Large intestine (tissue), 3 donors: ENCODE measurements around the gene DUSP10. TPM values are rescaled to one million over a fixed set of nuclear protein-coding genes. Genes with fewer than 3 reads are reported as not detected.

Experiments
- DNase-seq, 2 donors: peaks; one replicate each; pipeline versions ENCODE4 v3.0.0 to v3.0.0-alpha.2; 2013
- H3K27ac ChIP-seq: one replicate; pipeline ENCODE4 v1.5.1; 2013; ENCODE audit warnings: low read length
- H3K27me3 ChIP-seq: 2 replicates; pipeline ENCODE4 v1.6.1; 2013; ENCODE audit warnings: low read length; ENCODE audit not compliant: control insufficient read depth, insufficient read depth
- H3K36me3 ChIP-seq: 2 replicates; pipeline ENCODE4 v1.6.1; 2013; ENCODE audit warnings: low read length; ENCODE audit not compliant: control insufficient read depth, insufficient read depth
- H3K4me1 ChIP-seq: one replicate; pipeline ENCODE4 v1.6.1; 2013; ENCODE audit warnings: low read length; ENCODE audit not compliant: control insufficient read depth, insufficient read depth
- H3K4me3 ChIP-seq: one replicate; pipeline ENCODE4 v1.5.1; 2013; ENCODE audit warnings: low read length
- H3K9me3 ChIP-seq: one replicate; pipeline ENCODE4 v1.6.1; 2013; ENCODE audit warnings: mild to moderate bottlenecking, low read depth, low read length, moderate library complexity; ENCODE audit not compliant: control insufficient read depth
- WGBS: methylation state at CpG from one replicate; pipeline ENCODE4 v1.1.5; 2013; ENCODE audit warnings: low lambda C conversion rate; ENCODE audit not compliant: insufficient coverage; 5-methylcytosine and 5-hydroxymethylcytosine counted together
- polyA plus RNA-seq: library from polyadenylated mRNA; unstranded; fragments of 120-200 nt; gene quantifications from one replicate; pipeline ENCODE4 v1.2.1, GENCODE V29; 2013

DUSP10 gene
- polyA plus RNA-seq, 1 donor, result 4.0 TPM

DNA sequence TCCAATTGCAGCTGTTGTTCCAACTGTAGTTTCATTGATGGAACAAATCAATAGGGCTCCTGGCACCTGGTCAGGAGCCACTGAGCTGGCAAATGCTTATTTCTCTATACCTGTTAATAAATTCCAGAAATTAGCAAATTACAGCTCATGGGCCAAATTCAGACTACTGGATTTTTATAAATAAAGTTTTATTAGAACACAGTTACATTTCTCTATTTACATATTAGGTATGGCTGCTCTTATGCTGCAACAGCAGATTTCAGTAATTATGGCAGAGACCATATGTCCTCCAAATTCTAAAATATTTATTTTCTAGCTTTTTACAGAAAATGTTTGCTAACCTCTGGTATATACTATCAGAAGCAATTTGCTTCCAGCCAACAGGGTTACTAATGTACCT lies 47.8 kb downstream of the DUSP10 start:
- Histone ChIP-seq H3K36me3 (no peaks in the 10 kb centered on the region), H3K9me3 (no peaks in the 10 kb centered on the region), H3K27me3 (no peaks in the 10 kb centered on the region), H3K4me1 (no peaks in the 10 kb centered on the region), H3K27ac (no peak overlapping the region), H3K4me3 (no peak overlapping the region)
- no peak for DNase-seq

DNA sequence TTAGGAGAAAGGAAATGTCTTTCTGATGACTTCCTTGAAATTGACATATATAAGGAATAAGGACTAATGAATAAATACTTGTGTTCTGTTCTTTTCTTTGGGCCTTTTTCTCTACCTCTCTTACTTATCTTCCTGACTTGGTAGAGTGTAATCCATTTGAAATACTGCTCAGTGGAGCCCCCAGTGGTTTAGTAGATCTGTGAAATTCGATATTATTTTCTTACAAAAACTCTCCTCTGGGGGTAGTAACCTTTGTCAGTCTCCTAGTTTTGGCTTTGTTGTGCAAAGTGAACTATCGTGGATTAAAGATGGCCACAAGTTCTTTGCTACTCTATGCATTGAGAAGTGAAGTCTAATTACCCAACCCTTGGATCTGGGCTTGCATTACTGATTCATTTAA lies 48.8 kb downstream of the DUSP10 start:
- no peak for DNase-seq
- H3K27ac ChIP-seq, result no peak overlapping the region
- H3K4me1 ChIP-seq, result no peaks in the 10 kb centered on the region
- H3K4me3 ChIP-seq, result no peak overlapping the region
- no peaks in the 10 kb centered on the region for H3K27me3 ChIP-seq
- WGBS, result no CpG with 5 or more reads among the region's 2 CpGs
- H3K36me3 ChIP-seq, result no peaks in the 10 kb centered on the region
- no peaks in the 10 kb centered on the region for H3K9me3 ChIP-seq

DNA sequence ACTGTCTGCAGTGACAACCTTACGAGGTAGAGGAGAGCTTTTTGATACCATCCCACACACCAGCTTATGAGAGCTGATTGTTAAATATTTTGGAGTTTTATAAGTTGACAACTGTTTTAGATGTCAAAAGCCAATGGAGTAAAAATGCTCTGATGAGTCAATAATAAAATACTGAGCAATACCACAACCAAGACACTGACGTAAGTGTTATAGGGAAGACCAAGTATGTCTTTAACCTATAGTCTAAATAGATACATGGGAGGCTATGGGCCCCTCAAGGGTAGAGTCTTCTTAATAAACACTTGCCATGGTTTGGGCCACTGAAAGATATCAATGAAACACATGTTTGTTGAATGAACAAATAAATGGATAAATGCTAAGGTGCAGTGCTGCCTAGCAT lies 49.2 kb downstream of the DUSP10 start:
- H3K4me3 ChIP-seq, result no peak overlapping the region
- no CpG with 5 or more reads among the region's 2 CpGs for WGBS
- H3K27me3 ChIP-seq, result no peaks in the 10 kb centered on the region
- H3K27ac ChIP-seq, result no peak overlapping the region
- no peak for DNase-seq
- H3K4me1 ChIP-seq, result no peaks in the 10 kb centered on the region
- no peaks in the 10 kb centered on the region for H3K36me3 ChIP-seq
- no peaks in the 10 kb centered on the region for H3K9me3 ChIP-seq

DNA sequence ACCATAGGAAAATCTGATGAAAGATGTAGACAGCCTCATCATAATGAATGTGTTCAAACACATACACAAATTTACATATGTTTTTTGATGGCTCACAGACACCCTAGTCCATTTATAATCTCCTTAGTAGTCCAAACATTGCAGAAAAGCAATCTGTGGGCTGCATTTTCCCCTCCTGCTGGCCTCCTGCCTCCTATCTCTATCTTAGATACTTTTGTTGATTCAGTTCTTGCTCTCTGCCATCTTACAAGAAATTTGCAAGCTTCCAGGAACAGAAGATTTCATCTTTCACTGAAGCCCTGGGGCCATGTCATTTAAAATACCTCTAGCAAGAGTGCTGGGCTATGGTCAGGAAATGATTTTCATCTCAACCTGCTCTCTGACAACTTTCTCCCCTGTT lies 50.6 kb downstream of the DUSP10 start:
- Histone ChIP-seq H3K27ac (no peak overlapping the region), H3K27me3 (no peaks in the 10 kb centered on the region), H3K4me1 (no peaks in the 10 kb centered on the region), H3K4me3 (no peak overlapping the region), H3K9me3 (no peaks in the 10 kb centered on the region), H3K36me3 (no peaks in the 10 kb centered on the region)
- no peak for DNase-seq

DNA sequence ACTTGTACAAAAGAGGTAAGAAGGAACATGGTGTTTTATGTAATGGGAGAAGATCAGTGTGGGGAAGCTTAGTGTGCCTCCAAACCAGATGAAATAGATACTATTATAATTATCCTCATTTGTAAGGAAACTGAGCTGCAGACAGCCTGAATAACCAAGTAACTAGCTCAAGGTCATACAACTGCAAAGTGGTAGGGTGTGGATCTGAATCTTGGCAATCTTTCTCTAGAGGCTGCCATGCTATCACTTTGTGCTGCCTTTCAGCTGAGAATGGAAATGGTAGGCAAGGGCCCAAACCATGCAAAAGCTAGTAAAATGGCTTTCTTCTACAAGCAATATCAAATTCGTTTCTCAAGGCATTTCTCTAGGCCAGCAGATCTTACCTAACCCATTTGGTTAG lies 51.0 kb downstream of the DUSP10 start:
- no peaks in the 10 kb centered on the region for H3K27me3 ChIP-seq
- no peak overlapping the region for H3K27ac ChIP-seq
- H3K4me1 ChIP-seq, result no peaks in the 10 kb centered on the region
- WGBS, result no CpG with 5 or more reads among the region's 1 CpG
- no peaks in the 10 kb centered on the region for H3K36me3 ChIP-seq
- H3K4me3 ChIP-seq, result no peak overlapping the region
- DNase-seq, result no peak
- no peaks in the 10 kb centered on the region for H3K9me3 ChIP-seq

DNA sequence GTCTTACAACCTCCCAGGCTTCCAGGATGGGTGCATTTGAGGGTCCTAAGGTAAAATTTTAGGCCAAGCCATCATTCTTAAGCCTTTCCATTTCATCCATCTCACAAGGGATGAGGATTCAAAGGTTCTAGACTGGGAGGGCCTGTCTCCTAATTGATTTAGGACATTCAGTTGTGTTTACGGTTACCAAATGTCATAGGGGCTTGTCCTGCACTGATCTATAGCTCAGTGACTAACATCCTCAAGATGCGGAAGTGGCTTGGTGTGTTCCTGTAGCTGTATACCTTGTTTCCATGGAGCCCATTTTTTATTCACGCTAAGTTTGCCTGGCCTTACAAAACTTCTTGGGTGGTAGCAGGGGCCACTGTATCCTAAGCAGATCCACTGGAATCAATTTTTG lies 52.8 kb downstream of the DUSP10 start:
- Histone ChIP-seq H3K9me3 (no peaks in the 10 kb centered on the region), H3K27me3 (no peaks in the 10 kb centered on the region), H3K27ac (no peak overlapping the region), H3K36me3 (no peaks in the 10 kb centered on the region), H3K4me1 (no peaks in the 10 kb centered on the region), H3K4me3 (no peak overlapping the region)
- no CpG with 5 or more reads among the region's 3 CpGs for WGBS
- no peak for DNase-seq

DNA sequence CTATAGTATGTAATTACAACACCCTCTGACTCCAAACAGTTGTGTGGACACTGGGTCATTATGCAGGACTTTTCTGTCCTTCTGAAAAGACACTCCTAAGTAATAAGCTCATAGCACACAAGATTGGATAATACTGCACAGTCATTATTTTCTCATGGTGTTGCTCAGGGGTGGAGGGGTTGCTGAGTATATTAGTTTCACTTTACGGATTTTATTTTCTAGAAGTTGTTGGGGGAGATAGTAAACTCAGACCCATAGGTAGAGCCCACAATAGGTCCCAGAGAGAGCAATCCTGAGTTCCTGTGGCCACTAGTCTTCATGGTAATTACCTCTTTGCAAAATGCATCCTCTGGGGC lies 53.4 kb downstream of the DUSP10 start:
- DNase-seq, result no peak
- no CpG with 5 or more reads among the region's 1 CpG for WGBS

DNA sequence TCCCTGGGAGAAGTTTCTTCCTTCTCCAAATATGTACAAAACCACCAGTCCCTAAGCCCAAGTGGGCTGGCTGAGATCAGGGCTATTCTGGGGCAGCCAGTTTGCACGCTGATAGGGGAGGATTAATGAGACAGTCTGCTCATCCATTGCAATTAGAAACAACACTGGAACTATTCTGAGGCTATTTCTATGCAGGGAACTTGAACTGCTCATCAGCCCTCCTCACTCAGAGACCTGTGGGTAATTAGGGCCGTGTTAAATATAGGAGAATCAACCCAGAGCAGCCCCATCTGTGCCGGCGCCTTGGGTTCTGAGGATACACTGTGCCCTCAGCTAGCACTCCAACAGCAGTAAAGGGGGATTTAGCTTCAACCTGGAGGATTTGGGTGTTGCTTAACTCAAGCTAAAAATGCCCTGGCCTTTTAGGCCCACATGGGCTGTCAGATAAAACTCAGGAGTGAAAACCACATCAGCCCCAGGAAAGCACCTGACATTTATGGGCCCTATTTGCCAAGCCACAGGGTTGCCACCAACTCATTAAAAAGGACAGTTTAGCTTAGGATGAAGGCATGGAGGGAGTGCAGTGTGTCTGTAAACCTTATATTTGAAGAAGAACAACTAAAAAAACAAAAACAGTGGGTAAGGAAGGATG lies 53.9 kb downstream of the DUSP10 start:
- Histone ChIP-seq H3K27ac (no peak overlapping the region), H3K27me3 (no peaks in the 10 kb centered on the region), H3K4me3 (no peak overlapping the region), H3K9me3 (no peaks in the 10 kb centered on the region), H3K4me1 (no peaks in the 10 kb centered on the region), H3K36me3 (no peaks in the 10 kb centered on the region)
- no peak for DNase-seq
- no CpG with 5 or more reads among the region's 4 CpGs for WGBS

More for the DNA sequence above, 53.4 kb downstream of the DUSP10 start:
- no peak overlapping the region for H3K27ac ChIP-seq
- H3K36me3 ChIP-seq, result no peaks in the 10 kb centered on the region
- H3K4me1 ChIP-seq, result no peaks in the 10 kb centered on the region
- no peak overlapping the region for H3K4me3 ChIP-seq
- no peaks in the 10 kb centered on the region for H3K27me3 ChIP-seq
- no peaks in the 10 kb centered on the region for H3K9me3 ChIP-seq

DNA sequence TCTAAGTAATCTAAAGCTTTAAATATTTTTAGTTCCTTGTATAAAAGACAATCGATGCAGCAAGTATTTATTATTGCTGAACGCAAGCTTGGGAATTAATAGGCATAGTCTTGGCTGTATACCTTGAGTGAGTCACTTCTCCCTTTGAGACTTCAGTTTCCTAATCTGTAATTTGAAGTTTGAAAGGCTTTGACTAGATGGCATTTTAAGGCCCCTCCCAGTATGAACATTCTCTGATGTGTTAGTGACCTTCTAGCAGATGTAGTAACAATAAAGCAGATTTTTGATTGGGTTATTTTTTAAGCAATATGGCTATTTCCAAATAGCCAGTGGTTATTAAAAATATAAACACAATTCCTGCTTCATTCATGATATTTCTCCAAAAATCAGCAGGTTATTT lies 58.2 kb downstream of the DUSP10 start:
- Histone ChIP-seq H3K36me3 (no peaks in the 10 kb centered on the region), H3K9me3 (no peaks in the 10 kb centered on the region), H3K4me3 (no peak overlapping the region), H3K4me1 (no peaks in the 10 kb centered on the region), H3K27ac (no peak overlapping the region), H3K27me3 (no peaks in the 10 kb centered on the region)
- DNase-seq, result no peak
- no CpG with 5 or more reads among the region's 2 CpGs for WGBS

DNA sequence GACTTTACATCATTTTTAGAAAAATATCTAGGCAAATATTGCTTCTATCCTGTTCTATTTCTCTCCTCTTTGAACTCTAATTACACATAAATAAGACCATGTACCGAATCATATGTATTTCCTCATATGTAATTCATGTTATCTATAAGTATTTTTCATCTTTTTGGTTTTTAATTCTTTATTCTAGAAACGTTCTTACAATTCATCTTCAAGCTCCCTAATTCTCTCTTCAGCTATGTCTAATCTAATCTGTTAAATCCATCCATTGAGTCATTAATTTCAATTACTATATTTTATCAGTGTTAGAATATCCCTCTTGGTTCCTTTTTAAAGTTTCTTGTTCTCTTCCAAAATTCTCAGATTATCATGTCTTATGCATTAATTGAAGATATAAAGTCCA lies 61.8 kb downstream of the DUSP10 start:
- Histone ChIP-seq H3K27ac (no peak overlapping the region), H3K4me1 (no peaks in the 10 kb centered on the region), H3K4me3 (no peak overlapping the region), H3K27me3 (no peaks in the 10 kb centered on the region), H3K36me3 (no peaks in the 10 kb centered on the region), H3K9me3 (no peaks in the 10 kb centered on the region)
- DNase-seq, result no peak
- WGBS, result 97% methylated on average over 2 of the region's 2 CpGs

DNA sequence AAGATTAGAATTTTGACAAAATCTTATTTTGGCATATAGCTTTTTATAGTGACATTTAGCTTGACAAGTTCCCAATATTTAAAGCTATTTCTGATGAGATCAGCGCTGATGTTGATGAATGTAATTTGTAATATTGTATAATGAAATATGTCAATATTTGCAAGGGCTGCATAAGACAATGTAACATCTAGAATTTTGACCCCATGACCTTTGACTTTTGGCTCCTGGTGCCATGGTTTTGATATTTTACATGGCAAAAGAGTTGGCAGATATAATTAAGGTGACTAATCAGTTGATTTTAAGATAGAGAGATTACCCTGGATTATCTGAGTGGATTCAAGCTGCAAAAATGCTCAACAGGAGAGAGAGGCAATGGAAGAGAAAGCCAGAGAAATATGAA lies 63.9 kb downstream of the DUSP10 start:
- no peak overlapping the region for H3K27ac ChIP-seq
- WGBS, result no CpG with 5 or more reads among the region's 1 CpG
- no peak overlapping the region for H3K4me3 ChIP-seq

More for the DNA sequence above, 63.9 kb downstream of the DUSP10 start:
- H3K36me3 ChIP-seq, result no peaks in the 10 kb centered on the region
- no peaks in the 10 kb centered on the region for H3K9me3 ChIP-seq
- no peak for DNase-seq
- no peaks in the 10 kb centered on the region for H3K27me3 ChIP-seq
- H3K4me1 ChIP-seq, result no peaks in the 10 kb centered on the region
